ENCODE measurements around the gene FRMD4A.

- TF ChIP-seq CTCF (IDR thresholded peaks at IDR 0.05) = no peak
- TF ChIP-seq POLR2A (IDR thresholded peaks at IDR 0.05) = no peak
These were observed 677.9 kb downstream of the FRMD4A start for GRCh38 chr10:13652860-13653259.
